Natural killer cell (primary cell): ENCODE results near the gene PKMYT1. TPM values are rescaled to one million over a fixed set of nuclear protein-coding genes. Genes with fewer than 3 reads are reported as not detected.

Experiments used
- ATAC-seq, 3 donors: fragments of 150-1000 bp in 2 of 3; fragments of 200-7000 bp in 1 of 3; cut with Tn5 transposase; 1 replicate in 1 of 3; 2 replicates in 2 of 3; pipeline ENCODE4 v1.10.0; 2021; ENCODE audit warnings: mild to moderate bottlenecking in 2 of 3, moderate library complexity in 2 of 3
- DNase-seq, 2 donors: peaks; one replicate each; pipeline versions ENCODE4 v3.0.0 to v3.0.0-alpha.2; 2013 to 2021; ENCODE audit warnings: mixed read lengths in 1 of 2
- H3K27ac ChIP-seq: one replicate; pipeline ENCODE4 v1.5.1; 2013; ENCODE audit warnings: mild to moderate bottlenecking, low read length
- H3K27me3 ChIP-seq: one replicate; pipeline ENCODE4 v1.6.1; 2013; ENCODE audit warnings: low read length; ENCODE audit not compliant: control insufficient read depth, insufficient read depth
- H3K36me3 ChIP-seq: one replicate; pipeline ENCODE4 v1.6.1; 2013; ENCODE audit warnings: low read length; ENCODE audit not compliant: control insufficient read depth, insufficient read depth
- H3K4me1 ChIP-seq: one replicate; pipeline ENCODE4 v1.6.1; 2013; ENCODE audit warnings: low read length; ENCODE audit not compliant: control insufficient read depth, insufficient read depth
- H3K4me3 ChIP-seq: one replicate; pipeline ENCODE4 v1.5.1; 2013; ENCODE audit warnings: low read length
- H3K9me3 ChIP-seq: one replicate; pipeline ENCODE4 v1.6.1; 2013; ENCODE audit warnings: low read length; ENCODE audit not compliant: control insufficient read depth, insufficient read depth
- H3K27ac Mint-ChIP-seq, 2 donors: one replicate each; pipeline ENCODE4 v1.8.0; 2022; ENCODE audit warnings: mild to moderate bottlenecking in 2 of 2, mixed read lengths in 2 of 2, moderate library complexity in 1 of 2
- H3K27me3 Mint-ChIP-seq, 2 donors: one replicate each; pipeline ENCODE4 v1.8.0; 2022; ENCODE audit warnings: low read depth in 2 of 2, mixed read lengths in 2 of 2
- H3K36me3 Mint-ChIP-seq: one replicate; pipeline ENCODE4 v1.8.0; 2022; ENCODE audit warnings: mixed read lengths
- H3K4me1 Mint-ChIP-seq, 2 donors: one replicate each; pipeline ENCODE4 v1.8.0; 2022; ENCODE audit warnings: mixed read lengths in 2 of 2
- H3K4me3 Mint-ChIP-seq: one replicate; pipeline ENCODE4 v1.8.0; 2022; ENCODE audit warnings: mild to moderate bottlenecking, moderate library complexity, mixed read lengths
- H3K9me3 Mint-ChIP-seq, 2 donors: one replicate each; pipeline ENCODE4 v1.8.0; 2022; ENCODE audit warnings: mixed read lengths in 2 of 2
- WGBS: methylation state at CpG from one replicate; pipeline ENCODE4 v1.1.7; 2013; ENCODE audit warnings: missing lambda C conversion rate; ENCODE audit not compliant: insufficient coverage; 5-methylcytosine and 5-hydroxymethylcytosine counted together
- intact Hi-C: fragments of 100-400 bp; cut with micrococcal nuclease; formaldehyde crosslinking; loops from one replicate; pipeline ENCODE4 v1.14.2; 2022
- total RNA-seq, 4 donors: library from RNA; stranded (reverse); fragments of 120-200 nt in 1 of 4; gene quantifications; one replicate each; pipeline versions ENCODE4 v1.2.3 to v1.2.4, GENCODE V29; 2013 to 2022
- TF ChIP-seq, protein P1 (sequence below): fragments of 200-600 bp; IDR thresholded peaks from one replicate; pipeline ENCODE4 v1.8.0; 2022; ENCODE audit warnings: antibody characterized with exemption

The PKMYT1 gene
- total RNA-seq, 3 donors from 2014 or later (not counting 1 experiment from before 2014, with no cell fraction given), result 2.6 to 5.9 (median 3.5) TPM

DNA sequence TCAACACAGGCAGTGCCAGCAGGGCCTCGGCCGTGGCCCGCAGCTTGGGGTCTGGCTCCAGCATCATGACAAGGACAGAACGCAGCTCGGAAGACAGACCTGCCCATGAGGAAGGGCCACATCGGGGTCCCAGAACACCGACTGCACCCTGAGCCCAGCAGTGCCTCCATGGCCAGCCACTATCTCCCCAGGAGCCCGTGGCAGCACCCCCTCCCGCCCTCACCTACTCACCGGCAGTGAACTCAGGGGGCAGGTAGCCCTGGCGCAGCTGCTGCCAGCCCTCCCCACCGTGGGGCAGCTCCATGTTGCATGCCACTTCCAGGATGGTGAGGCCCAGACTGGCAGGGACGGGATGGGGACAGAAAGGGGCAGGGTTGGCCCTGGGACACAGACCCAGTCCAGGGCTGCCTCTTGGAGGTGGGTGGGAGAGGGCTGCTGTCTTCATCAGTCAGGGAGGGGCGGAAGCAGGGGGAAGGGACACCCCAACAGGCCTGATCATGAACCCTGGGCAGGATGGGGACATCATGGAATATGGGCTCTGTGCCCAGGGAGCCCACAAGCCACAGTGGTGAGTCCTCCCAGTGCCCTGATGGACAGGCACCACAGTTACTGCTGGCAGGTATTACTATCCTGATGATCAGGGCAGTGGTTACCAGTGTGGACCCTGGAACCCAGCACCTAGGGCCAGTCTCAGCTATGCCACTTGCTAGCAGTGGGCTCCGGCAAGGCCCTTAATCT is 5.8 kb downstream of the PKMYT1 start:
- Mint-ChIP-seq H3K27ac (no peak overlapping the region), H3K4me1 (peaks cover 0 to 8% of the 10 kb centered on the region in 2 donors), H3K36me3 (no peaks in the 10 kb centered on the region), H3K9me3 (no peaks in the 10 kb centered on the region), H3K27me3 (no peaks in the 10 kb centered on the region), H3K4me3 (no peak overlapping the region)
- Histone ChIP-seq H3K36me3 (no peaks in the 10 kb centered on the region), H3K4me3 (no peak overlapping the region), H3K9me3 (no peaks in the 10 kb centered on the region), H3K27ac (no peak overlapping the region), H3K4me1 (peaks cover 17% of the 10 kb centered on the region), H3K27me3 (no peaks in the 10 kb centered on the region)
- DNase-seq (no peak), ATAC-seq (no peak)
- intact Hi-C loops, result no loop called here
- TF ChIP-seq, protein P1, sequence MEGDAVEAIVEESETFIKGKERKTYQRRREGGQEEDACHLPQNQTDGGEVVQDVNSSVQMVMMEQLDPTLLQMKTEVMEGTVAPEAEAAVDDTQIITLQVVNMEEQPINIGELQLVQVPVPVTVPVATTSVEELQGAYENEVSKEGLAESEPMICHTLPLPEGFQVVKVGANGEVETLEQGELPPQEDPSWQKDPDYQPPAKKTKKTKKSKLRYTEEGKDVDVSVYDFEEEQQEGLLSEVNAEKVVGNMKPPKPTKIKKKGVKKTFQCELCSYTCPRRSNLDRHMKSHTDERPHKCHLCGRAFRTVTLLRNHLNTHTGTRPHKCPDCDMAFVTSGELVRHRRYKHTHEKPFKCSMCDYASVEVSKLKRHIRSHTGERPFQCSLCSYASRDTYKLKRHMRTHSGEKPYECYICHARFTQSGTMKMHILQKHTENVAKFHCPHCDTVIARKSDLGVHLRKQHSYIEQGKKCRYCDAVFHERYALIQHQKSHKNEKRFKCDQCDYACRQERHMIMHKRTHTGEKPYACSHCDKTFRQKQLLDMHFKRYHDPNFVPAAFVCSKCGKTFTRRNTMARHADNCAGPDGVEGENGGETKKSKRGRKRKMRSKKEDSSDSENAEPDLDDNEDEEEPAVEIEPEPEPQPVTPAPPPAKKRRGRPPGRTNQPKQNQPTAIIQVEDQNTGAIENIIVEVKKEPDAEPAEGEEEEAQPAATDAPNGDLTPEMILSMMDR, result no peak
- WGBS, result 95% methylated on average over 15 of the region's 15 CpGs

DNA sequence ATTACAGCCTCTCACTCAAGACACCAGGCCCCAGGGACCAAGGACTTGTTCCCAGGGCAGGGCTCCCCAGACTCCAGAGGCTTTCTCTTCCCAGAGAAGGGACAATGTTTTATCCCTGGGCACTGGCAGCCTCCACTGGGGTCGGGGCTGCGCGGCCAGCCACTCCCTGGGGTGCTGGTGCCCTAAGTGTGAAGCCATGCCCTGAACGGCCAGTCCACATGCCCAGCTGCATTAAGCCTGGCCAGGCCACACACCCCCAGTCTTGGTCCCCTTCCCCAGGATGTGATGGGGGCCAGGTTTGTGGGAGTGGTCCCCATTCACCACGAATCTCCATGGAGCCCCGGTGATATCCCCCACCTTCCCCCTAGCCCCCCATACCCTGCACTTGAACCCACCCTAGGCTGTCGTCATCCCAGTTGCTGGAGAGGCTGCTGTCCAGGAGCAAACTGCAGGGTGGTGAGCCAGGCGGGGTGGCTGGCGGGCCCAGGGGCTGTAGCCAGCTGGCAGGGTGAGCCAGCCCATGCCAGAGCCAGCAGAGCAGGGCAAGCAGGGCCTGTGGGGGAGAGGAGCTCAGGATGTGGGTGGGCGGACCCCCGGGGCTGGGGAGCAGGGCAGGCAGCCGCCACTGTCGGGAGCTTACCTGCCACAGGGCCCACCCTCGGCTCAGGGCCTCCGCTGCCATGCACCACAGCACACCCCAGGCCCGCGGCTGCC is 6.5 kb downstream of the PKMYT1 start:
- intact Hi-C loops, result no loop called here
- Histone ChIP-seq H3K4me3 (no peak overlapping the region), H3K36me3 (no peaks in the 10 kb centered on the region), H3K27ac (no peak overlapping the region), H3K9me3 (no peaks in the 10 kb centered on the region), H3K27me3 (peaks cover 1% of the 10 kb centered on the region), H3K4me1 (peaks cover 18% of the 10 kb centered on the region)
- DNase-seq, result no peak
- no peaks in the 10 kb centered on the region for H3K9me3 Mint-ChIP-seq
- TF ChIP-seq, protein P1, result no peak
- H3K4me3 Mint-ChIP-seq, result no peak overlapping the region
- H3K4me1 Mint-ChIP-seq, result peaks cover under 1 to 8% of the 10 kb centered on the region in 2 donors
- WGBS, result 89% methylated on average over 17 of the region's 17 CpGs
- H3K36me3 Mint-ChIP-seq, result no peaks in the 10 kb centered on the region
- no peaks in the 10 kb centered on the region for H3K27me3 Mint-ChIP-seq
- ATAC-seq, result no peak
- H3K27ac Mint-ChIP-seq, result no peak overlapping the region

DNA sequence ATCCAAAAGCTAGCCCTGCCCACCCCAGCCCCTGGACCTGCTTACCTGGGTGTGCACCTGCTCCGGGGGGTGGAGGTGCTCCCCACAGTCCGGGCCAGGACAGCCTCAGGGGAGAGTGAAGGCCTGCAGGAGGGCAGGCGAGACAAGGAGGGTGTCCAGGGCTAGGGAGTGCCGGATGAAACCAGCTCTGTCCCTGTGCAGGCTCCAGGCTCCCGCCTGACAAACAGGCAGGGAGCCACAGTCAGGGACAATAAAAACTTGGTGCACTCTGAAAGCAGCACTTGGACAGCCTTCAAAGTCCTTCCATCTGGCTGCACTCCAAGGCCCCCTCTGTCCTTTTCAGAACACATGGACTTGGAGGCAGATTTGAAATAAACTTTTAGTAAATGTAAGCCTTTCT is 7.2 kb downstream of the PKMYT1 start:
- Mint-ChIP-seq H3K36me3 (no peaks in the 10 kb centered on the region), H3K27me3 (peaks cover 3 to 5% of the 10 kb centered on the region in 2 donors), H3K4me3 (no peak overlapping the region), H3K27ac (no peak overlapping the region), H3K4me1 (peaks cover 7 to 15% of the 10 kb centered on the region in 2 donors), H3K9me3 (no peaks in the 10 kb centered on the region)
- TF ChIP-seq, protein P1, result no peak
- 93% methylated on average over 5 of the region's 5 CpGs for whole genome bisulfite sequencing
- H3K4me3 ChIP-seq, result no peak overlapping the region
- peaks cover 25% of the 10 kb centered on the region for H3K4me1 ChIP-seq
- no peak for DNase-seq
- ATAC-seq, result no peak
- peaks cover 8% of the 10 kb centered on the region for H3K27me3 ChIP-seq
- H3K27ac ChIP-seq, result no peak overlapping the region
- no peaks in the 10 kb centered on the region for H3K36me3 ChIP-seq
- no peaks in the 10 kb centered on the region for H3K9me3 ChIP-seq
- intact Hi-C loops, result no loop called here
